Superior temporal gyrus (tissue), 1 donor: ENCODE measurements around the gene TTLL9.

Experiments used
- DNase-seq: peaks from one replicate; pipeline ENCODE4 v3.0.0-alpha.2; 2016; ENCODE audit errors: extremely low spot score

The TTLL9 gene

GRCh38 chr20:31945319-31945718, 74.9 kb downstream of the TTLL9 start:
- DNase-seq = no peak

GRCh38 chr20:31945785-31946184, 75.4 kb downstream of the TTLL9 start:
- DNase-seq = peak; percentile 9

DNA sequence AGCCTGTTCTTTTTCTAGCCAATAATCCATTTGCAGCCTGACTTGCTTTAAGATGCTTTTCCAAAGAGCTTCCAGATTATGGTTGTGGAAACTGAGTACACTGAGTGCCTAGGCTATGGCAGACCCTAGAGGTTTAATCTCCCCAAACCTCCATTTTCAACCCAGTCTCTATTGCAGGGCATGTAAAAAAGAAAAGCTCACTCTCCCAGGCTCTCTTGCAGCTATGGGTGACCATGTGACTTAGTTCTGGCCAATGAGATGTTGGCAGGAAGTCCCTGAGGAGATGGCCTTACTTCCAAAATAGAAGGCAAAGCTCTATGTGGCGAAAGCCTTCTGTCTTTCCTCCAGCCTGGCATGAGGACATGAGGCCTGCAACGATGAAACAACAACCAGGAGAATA, 77.6 kb downstream of the TTLL9 start:
- DNase-seq = no peak

DNA sequence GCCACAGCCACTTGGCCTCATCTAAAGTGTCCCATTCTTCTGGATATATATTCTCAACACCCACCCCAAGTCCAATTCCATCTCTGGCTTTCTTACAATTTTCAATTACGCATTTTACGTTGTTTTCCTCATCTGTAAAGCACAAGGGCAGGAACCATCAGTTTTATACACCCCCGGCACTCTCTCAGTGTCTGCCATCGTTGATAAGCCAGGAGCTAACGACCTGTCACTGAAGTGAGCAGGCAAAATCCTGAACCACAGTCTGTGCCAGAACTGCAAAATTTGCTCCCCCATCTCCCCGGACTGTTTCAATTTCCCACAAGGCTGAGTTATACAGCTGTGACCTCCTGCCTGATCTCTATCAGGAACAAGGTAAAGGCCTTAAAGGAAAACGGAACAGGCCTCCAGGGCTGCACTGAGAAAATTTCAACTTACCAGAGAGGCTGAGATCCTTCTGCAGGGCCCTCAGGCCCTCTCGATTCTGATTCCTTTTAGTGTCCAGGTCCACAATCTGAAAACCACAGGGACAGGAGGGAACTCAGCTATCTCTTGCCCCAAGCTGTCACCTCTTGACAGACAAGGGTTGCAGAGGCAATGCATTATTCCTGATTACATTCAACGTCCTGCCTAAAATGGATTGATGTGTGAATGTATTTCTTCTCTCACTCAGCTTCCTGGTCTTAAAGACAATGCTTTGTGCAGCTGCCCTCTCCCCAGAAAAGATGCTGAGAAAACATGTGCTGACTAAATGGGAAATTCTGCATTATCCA, 79.6 kb downstream of the TTLL9 start:
- DNase-seq = no peak

DNA sequence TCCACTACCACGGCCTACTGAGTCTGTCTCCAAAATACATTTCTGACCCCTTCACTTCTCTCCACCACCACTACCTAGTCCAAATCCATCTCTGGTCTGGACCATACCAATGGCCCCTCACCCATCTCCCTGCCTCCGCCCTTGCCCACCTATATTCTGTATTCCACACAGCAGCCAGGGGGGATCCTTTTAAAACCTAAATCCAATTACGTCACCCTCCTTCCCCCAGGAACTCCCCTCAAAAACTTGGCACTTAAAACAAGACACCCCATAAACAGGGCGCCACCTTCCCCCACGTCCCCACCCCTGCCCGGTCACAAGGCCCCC, 80.7 kb downstream of the TTLL9 start:
- DNase-seq = no peak

DNA sequence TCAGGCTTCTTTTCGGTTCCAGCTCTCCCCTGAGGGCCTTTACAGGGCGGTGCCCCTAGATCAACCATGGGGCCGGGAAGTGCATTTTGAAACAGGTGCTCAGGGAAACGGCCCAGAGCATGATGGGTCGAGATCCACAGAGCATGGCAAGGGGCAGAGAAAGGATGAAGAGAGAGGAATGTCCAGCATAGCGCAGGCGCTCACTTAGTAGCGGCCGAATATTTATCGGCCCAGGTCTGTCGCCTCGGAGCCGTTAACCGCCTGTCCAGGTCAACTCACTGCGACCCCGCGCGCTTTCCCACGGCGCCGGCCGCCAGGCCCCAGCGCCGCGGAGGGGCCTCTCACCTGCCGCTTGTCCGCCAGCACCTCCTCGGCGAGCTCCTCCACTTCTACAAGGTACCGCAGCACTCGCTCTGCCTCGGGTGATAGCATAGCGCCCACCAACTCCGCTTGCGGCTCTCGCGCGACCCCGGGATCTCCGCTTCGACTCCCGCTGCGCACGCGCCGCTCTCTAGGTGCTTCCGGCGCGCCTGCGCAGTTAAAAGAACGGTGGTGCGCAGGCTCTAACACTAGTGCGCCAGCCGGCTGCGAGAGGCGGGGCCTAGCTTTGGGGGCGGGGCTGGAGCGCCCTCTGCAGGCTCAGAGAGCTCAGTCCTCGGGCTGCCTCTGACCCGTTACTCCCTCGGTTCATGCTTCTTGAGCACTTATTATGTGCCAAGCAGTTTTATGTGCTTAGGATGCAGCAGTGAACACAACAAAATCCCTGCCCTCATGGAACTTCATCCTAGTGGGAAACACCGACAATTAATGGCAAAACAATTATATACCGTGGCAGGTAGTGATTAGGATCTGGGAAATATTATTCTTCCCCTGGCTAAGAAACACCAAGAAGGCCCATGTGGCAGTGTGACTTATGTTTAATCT, 81.4 kb downstream of the TTLL9 start, which contains the start of gene PDRG1:
PDRG1 (minus strand) TSS at position 517 of the 924 bp plus-strand sequence; CDS start at position 432, 85 bp downstream.
- DNase-seq = peak; percentile 95

- no peak for DNase-seq
These were observed 83.2 kb downstream of the TTLL9 start for GRCh38 chr20:31953556-31954148.

- DNase-seq = no peak
These were observed 84.1 kb downstream of the TTLL9 start for GRCh38 chr20:31954500-31954899.

GRCh38 chr20:31956556-31957526, 86.4 kb downstream of the TTLL9 start:
- DNase-seq = no peak

DNA sequence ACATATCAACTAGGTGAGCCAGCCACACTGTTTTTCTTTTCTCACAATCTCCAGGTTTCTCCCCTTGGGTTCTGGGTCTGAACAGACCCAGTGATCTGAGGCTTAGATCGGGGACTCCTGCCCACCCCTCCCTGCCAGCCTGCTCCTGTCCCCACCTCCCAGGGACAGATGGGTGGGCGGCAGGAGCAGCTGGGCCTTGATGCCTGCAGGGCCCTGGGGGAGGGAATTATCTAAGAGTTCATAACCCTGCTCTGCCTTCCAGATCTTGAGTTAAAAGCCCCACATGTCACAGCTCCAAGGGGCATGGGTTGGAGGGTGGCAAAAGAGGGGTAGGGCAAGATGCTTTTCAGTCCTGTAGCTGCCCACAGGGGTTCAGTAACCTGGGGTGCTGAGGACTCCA, 92.3 kb downstream of the TTLL9 start:
- no peak for DNase-seq

GRCh38 chr20:31963889-31964288, 93.5 kb downstream of the TTLL9 start:
- no peak for DNase-seq

DNA sequence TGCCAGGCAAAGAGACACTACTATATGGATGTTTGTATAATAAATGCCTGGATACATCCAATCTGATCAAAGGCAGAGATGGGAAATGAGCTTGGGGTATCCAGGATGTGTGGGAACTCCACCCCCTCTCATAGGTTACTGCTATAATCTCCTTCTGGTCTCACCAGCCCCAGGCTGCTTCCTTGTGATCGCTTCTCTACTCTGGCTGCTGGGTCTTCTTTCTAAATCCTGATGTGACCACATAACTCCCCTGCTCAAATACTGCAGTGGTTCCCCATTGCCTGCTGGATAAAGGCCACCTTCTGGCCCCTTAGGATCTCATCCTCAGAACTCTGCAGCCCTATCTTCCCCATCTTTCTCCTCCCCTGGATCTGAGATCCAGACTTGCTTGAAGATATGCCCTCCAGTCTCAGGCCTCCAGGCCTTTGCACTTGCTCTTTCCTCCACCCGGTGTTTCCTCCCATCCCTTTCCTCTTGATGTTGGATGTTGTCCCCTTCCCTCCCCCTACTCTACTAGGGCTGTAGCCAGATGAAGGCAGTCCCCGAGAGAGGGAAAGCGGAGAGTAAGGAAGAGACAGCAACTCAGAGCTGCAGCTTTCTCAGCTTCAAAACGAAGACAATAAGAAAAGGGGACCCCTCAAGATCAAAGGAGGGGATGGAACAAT, 96.7 kb downstream of the TTLL9 start:
- DNase-seq = no peak

GRCh38 chr20:31967830-31968249, 97.4 kb downstream of the TTLL9 start, which contains the start of gene XKR7:
XKR7 (plus strand) TSS chr20:31968151; CDS start chr20:31968176, 25 bp downstream.
- no peak for DNase-seq

GRCh38 chr20:31968291-31969126, 98.1 kb downstream of the TTLL9 start:
- DNase-seq = peak; percentile 51

DNA sequence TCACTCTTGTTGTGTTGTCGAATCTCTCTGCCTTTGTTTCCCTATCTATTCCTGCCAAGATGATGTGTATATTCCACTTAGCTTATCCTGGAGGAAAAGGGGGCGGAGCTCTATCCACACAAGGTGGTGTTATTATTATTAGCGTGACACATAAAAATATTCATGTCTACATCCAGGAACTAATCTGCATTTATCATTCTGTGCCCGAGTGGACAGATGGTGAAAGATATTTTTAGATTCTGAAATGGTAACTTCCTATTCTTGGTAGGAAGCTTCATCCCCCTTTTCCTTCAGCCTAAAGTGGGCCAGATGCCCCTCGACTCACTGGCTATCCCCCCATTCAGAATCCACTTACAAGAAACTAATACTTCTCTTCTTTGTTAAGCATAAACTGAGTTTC, 99.6 kb downstream of the TTLL9 start:
- DNase-seq = no peak

- DNase-seq = no peak
These were observed 102.1 kb downstream of the TTLL9 start for GRCh38 chr20:31972471-31973021.

- no peak for DNase-seq
These were observed 103.9 kb downstream of the TTLL9 start for GRCh38 chr20:31974296-31974695.

DNA sequence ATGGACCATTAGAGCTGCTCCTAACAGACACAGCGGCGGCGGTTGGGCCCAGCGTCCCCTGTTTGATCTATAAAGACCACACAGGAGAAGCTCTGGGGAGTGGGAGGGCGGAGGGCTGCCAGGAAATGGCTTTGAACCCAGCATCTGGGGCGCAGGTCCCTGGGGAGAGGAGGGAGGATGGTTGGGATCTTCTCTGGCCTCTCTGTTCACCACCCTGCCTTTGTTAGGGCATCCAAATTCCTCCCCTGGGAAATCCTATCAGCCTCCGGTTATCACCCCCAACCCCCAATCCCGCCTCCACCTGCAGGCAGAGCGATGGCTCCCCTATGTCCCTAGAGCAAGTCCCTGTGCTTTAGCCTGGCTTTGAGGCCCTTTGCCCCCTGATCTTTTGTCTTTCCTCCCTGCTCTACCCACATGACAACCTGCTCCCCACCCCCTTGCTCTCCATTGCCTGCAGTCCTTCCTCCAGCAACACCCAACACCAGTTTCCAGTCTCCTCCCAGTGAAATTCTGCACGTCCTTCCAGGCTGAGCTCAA, 104.6 kb downstream of the TTLL9 start:
- DNase-seq = no peak

DNA sequence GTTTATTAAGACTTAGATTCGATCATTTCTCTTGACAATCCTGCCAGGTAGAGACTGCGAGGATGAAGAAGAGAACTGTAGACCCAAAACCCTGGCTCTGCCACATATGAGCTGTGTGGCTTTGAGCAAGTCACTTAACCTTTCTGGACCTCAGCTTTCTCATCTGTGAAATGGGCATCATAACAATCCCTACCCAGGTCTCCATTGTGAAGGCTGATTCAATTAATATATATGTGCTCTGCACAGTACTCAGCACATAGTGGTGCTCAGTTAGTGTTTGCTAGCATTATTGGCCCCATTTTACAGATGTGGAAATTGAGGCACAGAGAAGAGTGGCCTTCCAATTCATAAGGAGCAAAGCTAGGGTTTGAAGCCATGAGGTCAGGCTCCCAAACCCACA, 105.4 kb downstream of the TTLL9 start:
- DNase-seq = no peak
